ENCODE results near the gene GSX2. TPM values are rescaled to one million over a fixed set of nuclear protein-coding genes. Genes with fewer than 3 reads are reported as not detected.

The GSX2 gene
- total and polyA plus RNA-seq, 2 of the 8 experiments (the other 6 are each of a cell fraction or from before 2014, with no cell fraction given): not detected

GRCh38 chr4:54096295-54096962 lies 3.5 kb upstream of the GSX2 start (continued):
- no peak for TF ChIP-seq CHD2 (IDR thresholded peaks at IDR 0.05; ENCODE audit: low read length)
- TF ChIP-seq MAX (IDR thresholded peaks at IDR 0.05): no peak
- TF ChIP-seq CBX8 (IDR thresholded peaks at IDR 0.05; ENCODE audit: borderline replicate concordance, low read depth, low read length): 0 out of 2 replicates have a peak, but pooled peaks have one; percentile 25
- no peak for TF ChIP-seq KDM4A (IDR thresholded peaks at IDR 0.05; ENCODE audit: low read depth, low read length, severe bottlenecking)
- TF ChIP-seq JUND (IDR thresholded peaks at IDR 0.05; ENCODE audit: low read length): no peak
- TF ChIP-seq RFX5 (IDR thresholded peaks at IDR 0.05; ENCODE audit: borderline replicate concordance, low read depth, low read length): no peak
- TF ChIP-seq ASH2L (IDR thresholded peaks at IDR 0.05; ENCODE audit: low read length): no peak
- TF ChIP-seq NANOG (IDR thresholded peaks at IDR 0.05; ENCODE audit: insufficient read depth, low read depth, low read length, poor library complexity, severe bottlenecking): no peak
- no peak for TF ChIP-seq E2F6 (IDR thresholded peaks at IDR 0.05)
- TF ChIP-seq POU5F1 (IDR thresholded peaks at IDR 0.05; ENCODE audit: low read depth, low read length): no peak
- TF ChIP-seq BCL11A (IDR thresholded peaks at IDR 0.05; ENCODE audit: low read depth in 2 of 2, low read length in 2 of 2): no peak
- TF ChIP-seq PHF8 (conservative IDR thresholded peaks at IDR 0.05; ENCODE audit: low read depth, low read length): no peak
- TF ChIP-seq EGR1 (IDR thresholded peaks at IDR 0.05; ENCODE audit: borderline replicate concordance, low read depth, low read length): no peak
- TF ChIP-seq TBP (IDR thresholded peaks at IDR 0.05; ENCODE audit: low read depth, low read length): no peak
- no peak for TF ChIP-seq POLR2A (IDR thresholded peaks at IDR 0.05; ENCODE audit: control extremely low read depth in 1 of 2, low read depth in 2 of 2, low read length in 2 of 2)
- TF ChIP-seq KDM1A (IDR thresholded peaks at IDR 0.05; ENCODE audit: borderline replicate concordance, low read length): no peak
- peak; percentile 58; the same call in 1 of the 2 replicates for TF ChIP-seq TCF12 (IDR thresholded peaks at IDR 0.05; ENCODE audit: low read depth, low read length)
- no peak for TF ChIP-seq SRF (IDR thresholded peaks at IDR 0.05; ENCODE audit: low read depth, low read length)
- TF ChIP-seq RXRA (IDR thresholded peaks at IDR 0.05; ENCODE audit: insufficient read depth, low read depth, low read length): no peak
- no peak for TF ChIP-seq USF2 (IDR thresholded peaks at IDR 0.05; ENCODE audit: low read length)
- no peak for TF ChIP-seq ZNF274 (IDR thresholded peaks at IDR 0.05; ENCODE audit: borderline replicate concordance, extremely low read depth, low read length)
- no peak for TF ChIP-seq GABPA (IDR thresholded peaks at IDR 0.05; ENCODE audit: borderline replicate concordance, insufficient read depth, low read length)
- TF ChIP-seq TEAD4 (IDR thresholded peaks at IDR 0.05; ENCODE audit: low read depth, low read length): peak; percentile 79
- TF ChIP-seq BACH1 (IDR thresholded peaks at IDR 0.05; ENCODE audit: low read length): no peak

Measured in H1 (cell line).